HG03521 (cell line): ENCODE results near the gene SEZ6.

Source experiments
- ATAC-seq: cut with Tn5 transposase; IDR thresholded peaks from one replicate; pipeline ENCODE4 v1.9.1; 2021; ENCODE audit warnings: mild to moderate bottlenecking, moderate library complexity; ENCODE audit not compliant: unreplicated experiment

The SEZ6 gene

GRCh38 chr17:29036584-29036983 lies 30.8 kb upstream of the SEZ6 start:
- no peak for ATAC-seq

GRCh38 chr17:29034510-29034909 lies 28.7 kb upstream of the SEZ6 start:
- ATAC-seq: no peak

GRCh38 chr17:29032857-29033197 lies 27.0 kb upstream of the SEZ6 start:
- ATAC-seq: no peak

GRCh38 chr17:29032013-29032856 lies 26.4 kb upstream of the SEZ6 start:
- ATAC-seq: no peak

- ATAC-seq: no peak
Observed at GRCh38 chr17:29031488-29031887, 25.7 kb upstream of the SEZ6 start.

- no peak for ATAC-seq
Observed at GRCh38 chr17:29024316-29024952, 18.6 kb upstream of the SEZ6 start.

GRCh38 chr17:29022074-29022473 lies 16.2 kb upstream of the SEZ6 start:
- no peak for ATAC-seq

- no peak for ATAC-seq
Observed at GRCh38 chr17:29021226-29021625, 15.4 kb upstream of the SEZ6 start.

GRCh38 chr17:29020576-29020975 lies 14.7 kb upstream of the SEZ6 start:
- ATAC-seq: no peak

GRCh38 chr17:29019475-29020181 lies 13.8 kb upstream of the SEZ6 start:
- ATAC-seq: no peak

GRCh38 chr17:29018788-29019474 lies 13.1 kb upstream of the SEZ6 start:
- ATAC-seq: no peak

GRCh38 chr17:29016345-29017210 lies 10.7 kb upstream of the SEZ6 start:
- ATAC-seq: no peak

GRCh38 chr17:29014716-29015115 lies 8.9 kb upstream of the SEZ6 start:
- ATAC-seq: no peak

- no peak for ATAC-seq
Observed at GRCh38 chr17:29012535-29012934, 6.7 kb upstream of the SEZ6 start.

- no peak for ATAC-seq
Observed at GRCh38 chr17:29010586-29010985, 4.8 kb upstream of the SEZ6 start.

GRCh38 chr17:29010129-29010528 lies 4.3 kb upstream of the SEZ6 start:
- ATAC-seq: no peak

GRCh38 chr17:29008591-29008990 lies 2.8 kb upstream of the SEZ6 start:
- ATAC-seq: no peak

GRCh38 chr17:29007860-29008455 lies 2.1 kb upstream of the SEZ6 start:
- ATAC-seq: no peak

GRCh38 chr17:29007456-29007855 lies 1.6 kb upstream of the SEZ6 start:
- no peak for ATAC-seq

- ATAC-seq: no peak
Observed at GRCh38 chr17:29004081-29004692, 1.6 kb downstream of the SEZ6 start.
